GM23338 (cell line): Measurements from ENCODE around the gene PRPSAP2.

Source experiments
- CTCF ChIP-seq, 2 experiments: fragments of 200-600 bp in 1 of 2; sonication (generic) in 1 of 2; conservative IDR thresholded peaks; 2 replicates each; pipeline versions ENCODE4 v1.5.1 to v1.6.1; 2016 to 2017; ENCODE audit warnings: antibody characterized with exemption in 2 of 2, low read depth in 2 of 2, mild to moderate bottlenecking in 2 of 2, moderate library complexity in 1 of 2
- ETS1 ChIP-seq: IDR thresholded peaks from 2 replicates; pipeline ENCODE4 v1.6.1; 2016; ENCODE audit warnings: antibody characterized with exemption
- EZH2 ChIP-seq: fragments of 200-600 bp; sonication (generic); IDR thresholded peaks from one replicate; pipeline ENCODE4 v1.8.0; 2017; ENCODE audit warnings: antibody characterized with exemption, mild to moderate bottlenecking, low read depth; ENCODE audit not compliant: unreplicated experiment
- POLR2AphosphoS5 ChIP-seq: IDR thresholded peaks from 2 replicates; pipeline ENCODE4 v1.6.1; 2016; ENCODE audit warnings: antibody characterized with exemption, low read depth
- REST ChIP-seq: IDR thresholded peaks from one replicate; pipeline ENCODE4 v1.6.1; 2018; ENCODE audit warnings: antibody characterized with exemption; ENCODE audit not compliant: unreplicated experiment
- ZNF462 ChIP-seq: fragments of 250-450 bp; sonication (Bioruptor Pico); IDR thresholded peaks from 2 replicates; pipeline ENCODE4 v1.5.0; 2020; ENCODE audit warnings: mild to moderate bottlenecking, moderate library complexity

GRCh38 chr17:18957831-18958230 lies 99.9 kb downstream of the PRPSAP2 start:
- no peak for TF ChIP-seq CTCF (conservative IDR thresholded peaks at IDR 0.05; ENCODE audit: low read depth in 2 of 2)
- TF ChIP-seq REST: no peak
- no peak for TF ChIP-seq EZH2
- no peak for TF ChIP-seq POLR2AphosphoS5
- no peak for TF ChIP-seq ZNF462 (CRISPR knock-in tag)
- no peak for TF ChIP-seq ETS1
